Measurements from ENCODE around the gene NTN3.

NTN3 gene

GRCh38 chr16:2498531-2499253, 27.6 kb downstream of the NTN3 start:
- Histone ChIP-seq H3K36me3 (ENCODE audit: insufficient read depth, low read length) (no peaks in the 10 kb centered on the region), H3K79me2 (ENCODE audit: insufficient read depth, low read length) (no peaks in the 10 kb centered on the region), H3K4me2 (ENCODE audit: low read length) (no peak overlapping the region), H3K9ac (ENCODE audit: low read length) (no peak overlapping the region), H3K4me1 (ENCODE audit: insufficient read depth, low read length, severe bottlenecking) (peaks cover 8% of the 10 kb centered on the region), H3K27me3 (ENCODE audit: insufficient read depth, low read length) (no peaks in the 10 kb centered on the region), H2AFZ (ENCODE audit: low read length) (no peak overlapping the region), H3F3A (ENCODE audit: insufficient read depth, low read length) (no peaks in the 10 kb centered on the region), H3K27ac (ENCODE audit: low read depth, low read length, poor library complexity, severe bottlenecking) (no peak overlapping the region), H3K4me3 (ENCODE audit: low read depth, low read length, poor library complexity, severe bottlenecking) (no peak overlapping the region), H4K20me1 (ENCODE audit: insufficient read depth, low read length) (no peaks in the 10 kb centered on the region), H3K9me3 (ENCODE audit: low read length) (no peaks in the 10 kb centered on the region), H3K9me2 (ENCODE audit: low read depth, low read length) (no peaks in the 10 kb centered on the region)
- TF ChIP-seq EZH2 (IDR thresholded peaks at IDR 0.05; ENCODE audit: borderline replicate concordance, low read length): no peak
- no peak for TF ChIP-seq CTCF (IDR thresholded peaks at IDR 0.05; ENCODE audit: low read length)

GRCh38 chr16:2499454-2499853, 28.4 kb downstream of the NTN3 start:
- Histone ChIP-seq H4K20me1 (ENCODE audit: insufficient read depth, low read length) (no peaks in the 10 kb centered on the region), H3K79me2 (ENCODE audit: insufficient read depth, low read length) (no peaks in the 10 kb centered on the region), H3K9me2 (ENCODE audit: low read depth, low read length) (no peaks in the 10 kb centered on the region), H3K4me1 (ENCODE audit: insufficient read depth, low read length, severe bottlenecking) (peaks cover 14% of the 10 kb centered on the region), H3K27me3 (ENCODE audit: insufficient read depth, low read length) (no peaks in the 10 kb centered on the region), H2AFZ (ENCODE audit: low read length) (no peak overlapping the region), H3K9ac (ENCODE audit: low read length) (no peak overlapping the region), H3K9me3 (ENCODE audit: low read length) (no peaks in the 10 kb centered on the region), H3K27ac (ENCODE audit: low read depth, low read length, poor library complexity, severe bottlenecking) (no peak overlapping the region), H3F3A (ENCODE audit: insufficient read depth, low read length) (no peaks in the 10 kb centered on the region), H3K36me3 (ENCODE audit: insufficient read depth, low read length) (no peaks in the 10 kb centered on the region), H3K4me2 (ENCODE audit: low read length) (no peak overlapping the region), H3K4me3 (ENCODE audit: low read depth, low read length, poor library complexity, severe bottlenecking) (no peak overlapping the region)
- no peak for TF ChIP-seq EZH2 (IDR thresholded peaks at IDR 0.05; ENCODE audit: borderline replicate concordance, low read length)
- TF ChIP-seq CTCF (IDR thresholded peaks at IDR 0.05; ENCODE audit: low read length): no peak

GRCh38 chr16:2499890-2500429, 28.9 kb downstream of the NTN3 start:
- H3K79me2 ChIP-seq (ENCODE audit: insufficient read depth, low read length): no peaks in the 10 kb centered on the region
- H3K4me3 ChIP-seq (ENCODE audit: low read depth, low read length, poor library complexity, severe bottlenecking): no peak overlapping the region
- H3K36me3 ChIP-seq (ENCODE audit: insufficient read depth, low read length): no peaks in the 10 kb centered on the region
- H3K27me3 ChIP-seq (ENCODE audit: insufficient read depth, low read length): no peaks in the 10 kb centered on the region
- no peaks in the 10 kb centered on the region for H3K9me2 ChIP-seq (ENCODE audit: low read depth, low read length)
- H3K9ac ChIP-seq (ENCODE audit: low read length): no peak overlapping the region
- no peaks in the 10 kb centered on the region for H3K9me3 ChIP-seq (ENCODE audit: low read length)
- no peak overlapping the region for H2AFZ ChIP-seq (ENCODE audit: low read length)
- peaks cover 14% of the 10 kb centered on the region for H3K4me1 ChIP-seq (ENCODE audit: insufficient read depth, low read length, severe bottlenecking)
- no peaks in the 10 kb centered on the region for H3F3A ChIP-seq (ENCODE audit: insufficient read depth, low read length)
- H3K4me2 ChIP-seq (ENCODE audit: low read length): no peak overlapping the region
- no peak overlapping the region for H3K27ac ChIP-seq (ENCODE audit: low read depth, low read length, poor library complexity, severe bottlenecking)
- no peaks in the 10 kb centered on the region for H4K20me1 ChIP-seq (ENCODE audit: insufficient read depth, low read length)
- no peak for TF ChIP-seq EZH2 (IDR thresholded peaks at IDR 0.05; ENCODE audit: borderline replicate concordance, low read length)
- TF ChIP-seq CTCF (IDR thresholded peaks at IDR 0.05; ENCODE audit: low read length): no peak

All from OCI-LY1 (cell line).